GM23338 (cell line): ENCODE data around the gene PRR19. TPM values are rescaled to one million over a fixed set of nuclear protein-coding genes. Genes with fewer than 3 reads are reported as not detected.

Experiments
- ATAC-seq: fragments of 200-7000 bp; cut with Tn5 transposase; 3 replicates; pipeline ENCODE4 v1.9.1; 2020
- DNase-seq: peaks from one replicate; pipeline ENCODE4 v3.0.0-alpha.2; 2015; ENCODE audit warnings: low spot score
- H2AFZ ChIP-seq: fragments of 200-600 bp; sonication (generic); 2 replicates; pipeline ENCODE4 v1.8.0; 2016; ENCODE audit warnings: antibody characterized with exemption, mild to moderate bottlenecking, moderate library complexity
- H3F3A ChIP-seq: fragments of 200-600 bp; sonication (generic); replicated peaks from 2 replicates; pipeline ENCODE4 v1.8.0; 2017; ENCODE audit warnings: antibody characterized with exemption, mixed run types, low read depth
- H3K27ac ChIP-seq: fragments of 200-600 bp; sonication (generic); 2 replicates; pipeline ENCODE4 v1.6.1; 2016; ENCODE audit warnings: low read depth
- H3K27me3 ChIP-seq: fragments of 200-600 bp; sonication (generic); 2 replicates; pipeline ENCODE4 v1.8.0; 2016; ENCODE audit warnings: mild to moderate bottlenecking, mixed run types, moderate library complexity; ENCODE audit not compliant: insufficient read depth
- H3K36me3 ChIP-seq: fragments of 200-600 bp; sonication (generic); 2 replicates; pipeline ENCODE4 v1.8.0; 2016; ENCODE audit warnings: mild to moderate bottlenecking; ENCODE audit not compliant: insufficient read depth
- H3K4me1 ChIP-seq: fragments of 200-600 bp; sonication (generic); 2 replicates; pipeline ENCODE4 v1.8.0; 2016; ENCODE audit warnings: mild to moderate bottlenecking, moderate library complexity; ENCODE audit not compliant: insufficient read depth
- H3K4me2 ChIP-seq: fragments of 200-600 bp; sonication (generic); 2 replicates; pipeline ENCODE4 v1.7.1; 2017; ENCODE audit warnings: mixed run types
- H3K4me3 ChIP-seq: fragments of 200-600 bp; sonication (generic); 2 replicates; pipeline ENCODE4 v1.6.1; 2016; ENCODE audit warnings: mixed run types
- H3K79me2 ChIP-seq: fragments of 200-600 bp; sonication (generic); replicated peaks from 2 replicates; pipeline ENCODE4 v1.8.0; 2017; ENCODE audit warnings: mild to moderate bottlenecking; ENCODE audit not compliant: insufficient read depth
- H3K9me2 ChIP-seq: fragments of 200-600 bp; sonication (generic); 2 replicates; pipeline ENCODE4 v1.8.0; 2017; ENCODE audit not compliant: insufficient read depth
- H4K20me1 ChIP-seq: fragments of 200-600 bp; sonication (generic); replicated peaks from 2 replicates; pipeline ENCODE4 v1.8.0; 2017; ENCODE audit warnings: mild to moderate bottlenecking; ENCODE audit not compliant: insufficient read depth
- H3K27ac Mint-ChIP-seq: 2 replicates; pipeline ENCODE4 v1.8.0; 2020; ENCODE audit warnings: inconsistent platforms, mild to moderate bottlenecking, moderate library complexity, mixed read lengths
- H3K27me3 Mint-ChIP-seq: 3 replicates; pipeline ENCODE4 v1.8.0; 2022; ENCODE audit warnings: low read depth, mild to moderate bottlenecking, moderate library complexity, mixed read lengths, inconsistent platforms; ENCODE audit not compliant: insufficient read depth, poor library complexity
- H3K36me3 Mint-ChIP-seq: 3 replicates; pipeline ENCODE4 v1.8.0; 2021; ENCODE audit warnings: low read depth, mild to moderate bottlenecking, inconsistent platforms, moderate library complexity, mixed read lengths
- H3K4me1 Mint-ChIP-seq: 3 replicates; pipeline ENCODE4 v1.8.0; 2020; ENCODE audit warnings: mild to moderate bottlenecking, inconsistent platforms, mixed read lengths
- H3K4me3 Mint-ChIP-seq: 3 replicates; pipeline ENCODE4 v1.8.0; 2021; ENCODE audit warnings: moderate library complexity, mild to moderate bottlenecking, inconsistent platforms, mixed read lengths
- H3K9me3 Mint-ChIP-seq: 3 replicates; pipeline ENCODE4 v1.8.0; 2020; ENCODE audit warnings: moderate library complexity, mild to moderate bottlenecking, inconsistent platforms, mixed read lengths
- CREB1 ChIP-seq: fragments of 250-450 bp; sonication (Bioruptor Pico); IDR thresholded peaks from 2 replicates; pipeline ENCODE4 v1.5.0; 2020; ENCODE audit warnings: low read depth, mild to moderate bottlenecking, moderate library complexity
- CTCF ChIP-seq, 2 experiments: fragments of 200-600 bp in 1 of 2; sonication (generic) in 1 of 2; conservative IDR thresholded peaks; 2 replicates each; pipeline versions ENCODE4 v1.5.1 to v1.6.1; 2016 to 2017; ENCODE audit warnings: antibody characterized with exemption in 2 of 2, low read depth in 2 of 2, mild to moderate bottlenecking in 2 of 2, moderate library complexity in 1 of 2
- EZH2 ChIP-seq: fragments of 200-600 bp; sonication (generic); IDR thresholded peaks from one replicate; pipeline ENCODE4 v1.8.0; 2017; ENCODE audit warnings: antibody characterized with exemption, mild to moderate bottlenecking, low read depth; ENCODE audit not compliant: unreplicated experiment
- EZH2phosphoT487 ChIP-seq: fragments of 200-600 bp; sonication (generic); IDR thresholded peaks from one replicate; pipeline ENCODE4 v1.8.1; 2018; ENCODE audit warnings: antibody characterized with exemption; ENCODE audit not compliant: unreplicated experiment
- JUNB ChIP-seq: IDR thresholded peaks from one replicate; pipeline ENCODE4 v1.6.1; 2016; ENCODE audit warnings: antibody characterized with exemption; ENCODE audit not compliant: unreplicated experiment
- NANOG ChIP-seq: IDR thresholded peaks from 2 replicates; pipeline ENCODE4 v1.6.1; 2016; ENCODE audit warnings: antibody characterized with exemption, borderline replicate concordance
- POLR2AphosphoS5 ChIP-seq: IDR thresholded peaks from 2 replicates; pipeline ENCODE4 v1.6.1; 2016; ENCODE audit warnings: antibody characterized with exemption, low read depth
- REST ChIP-seq: IDR thresholded peaks from one replicate; pipeline ENCODE4 v1.6.1; 2018; ENCODE audit warnings: antibody characterized with exemption; ENCODE audit not compliant: unreplicated experiment
- STAT1 ChIP-seq: IDR thresholded peaks from one replicate; pipeline ENCODE4 v1.6.1; 2016; ENCODE audit warnings: antibody characterized with exemption; ENCODE audit not compliant: unreplicated experiment
- ZNF114 ChIP-seq: fragments of 250-450 bp; sonication (Bioruptor Pico); IDR thresholded peaks from 2 replicates; pipeline ENCODE4 v1.5.0; 2020; ENCODE audit warnings: mild to moderate bottlenecking, moderate library complexity
- ZNF331 ChIP-seq: fragments of 250-450 bp; sonication (Bioruptor Pico); IDR thresholded peaks from 2 replicates; pipeline ENCODE4 v1.5.0; 2020; ENCODE audit warnings: low read depth, mild to moderate bottlenecking, moderate library complexity
- ZNF462 ChIP-seq: fragments of 250-450 bp; sonication (Bioruptor Pico); IDR thresholded peaks from 2 replicates; pipeline ENCODE4 v1.5.0; 2020; ENCODE audit warnings: mild to moderate bottlenecking, moderate library complexity
- polyA plus RNA-seq: library from polyadenylated mRNA; unstranded; fragments of >200 nt; fragmentation: Nextera tagmentation; extraction: Ambion mirVana; gene quantifications from 2 replicates; pipeline ENCODE4 v1.2.1, GENCODE V29; 2016
- total RNA-seq: library from RNA; depleted of rRNA; stranded (reverse); fragments of >200 nt; shearing (Covaris generic); gene quantifications from 2 replicates; pipeline ENCODE4 v1.2.3, GENCODE V29; 2014
- TF ChIP-seq, protein P1 (sequence below): IDR thresholded peaks from 2 replicates; pipeline ENCODE4 v1.6.1; 2016; ENCODE audit warnings: antibody characterized with exemption

PRR19 gene
- total and polyA plus RNA-seq, 2 experiments from 2014 or later = 3.6 to 4.1 TPM

DNA sequence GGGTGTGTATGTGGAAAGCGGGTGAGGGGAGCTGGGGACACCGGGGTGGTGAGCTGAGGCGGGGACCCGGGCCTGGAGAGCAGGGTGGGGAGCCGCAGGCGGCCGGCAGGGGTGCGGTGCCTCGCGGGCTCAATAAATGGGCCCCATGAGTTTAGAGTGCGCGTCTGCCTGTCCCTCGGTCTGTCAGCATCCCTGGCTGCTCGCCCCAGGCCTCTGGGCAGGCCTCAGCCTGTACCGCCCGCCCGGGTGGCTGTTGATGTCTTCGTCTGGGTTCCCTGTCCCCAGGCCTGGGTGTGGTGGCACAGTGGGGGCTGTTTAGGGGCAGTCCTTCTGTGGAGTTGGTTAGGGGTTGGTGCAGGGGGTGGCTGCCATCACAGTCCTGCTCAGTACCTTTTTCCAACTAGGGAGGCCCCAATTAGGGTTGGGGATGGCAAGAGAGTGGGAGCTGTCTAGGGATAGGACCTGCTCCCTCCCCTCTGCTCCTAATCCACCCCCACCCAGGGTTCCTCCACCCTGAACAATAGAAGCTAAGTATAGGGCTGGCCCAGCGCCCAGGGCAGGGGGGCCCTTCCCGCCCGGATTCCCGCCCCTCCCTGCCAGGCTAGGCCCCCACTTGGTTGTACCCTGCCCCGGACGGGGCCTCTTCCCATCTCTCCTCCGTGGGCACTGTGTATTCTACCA lies 20.6 kb upstream of the PRR19 start:
- peak overlapping the region; percentile 96 for H3K4me3 ChIP-seq
- H2AFZ ChIP-seq = no peak overlapping the region
- H3F3A ChIP-seq = peaks cover 23% of the 10 kb centered on the region
- peak overlapping the region; percentile 81 for H3K4me2 ChIP-seq
- Mint-ChIP-seq H3K4me1 (peaks cover 42% of the 10 kb centered on the region), H3K36me3 (no peaks in the 10 kb centered on the region; the same call in 2 of the 3 replicates), H3K9me3 (no peaks in the 10 kb centered on the region; the same call in 2 of the 3 replicates), H3K27me3 (peaks cover 23% of the 10 kb centered on the region), H3K4me3 (peak overlapping the region; percentile 69), H3K27ac (peak overlapping the region; percentile 74)
- peaks cover 32% of the 10 kb centered on the region for H3K4me1 ChIP-seq
- no peaks in the 10 kb centered on the region for H3K27me3 ChIP-seq
- 0 out of 2 replicates have a peak, but pooled peaks cover 3% of the 10 kb centered on the region for H4K20me1 ChIP-seq
- no peaks in the 10 kb centered on the region for H3K36me3 ChIP-seq
- no peak overlapping the region for H3K27ac ChIP-seq
- ATAC-seq (peak; percentile 5), DNase-seq (peak; percentile 51)
- H3K9me2 ChIP-seq = no peaks in the 10 kb centered on the region
- TF ChIP-seq ZNF462 (CRISPR knock-in tag) (no peak), EZH2phosphoT487 (no peak), ZNF114 (CRISPR knock-in tag) (no peak), ZNF331 (no peak), REST (no peak), STAT1 (no peak), CTCF (conservative IDR thresholded peaks at IDR 0.05; ENCODE audit: low read depth in 2 of 2) (no peak), CREB1 (no peak), JUNB (no peak), EZH2 (no peak), NANOG (no peak), POLR2AphosphoS5 (no peak)
- TF ChIP-seq, protein P1, sequence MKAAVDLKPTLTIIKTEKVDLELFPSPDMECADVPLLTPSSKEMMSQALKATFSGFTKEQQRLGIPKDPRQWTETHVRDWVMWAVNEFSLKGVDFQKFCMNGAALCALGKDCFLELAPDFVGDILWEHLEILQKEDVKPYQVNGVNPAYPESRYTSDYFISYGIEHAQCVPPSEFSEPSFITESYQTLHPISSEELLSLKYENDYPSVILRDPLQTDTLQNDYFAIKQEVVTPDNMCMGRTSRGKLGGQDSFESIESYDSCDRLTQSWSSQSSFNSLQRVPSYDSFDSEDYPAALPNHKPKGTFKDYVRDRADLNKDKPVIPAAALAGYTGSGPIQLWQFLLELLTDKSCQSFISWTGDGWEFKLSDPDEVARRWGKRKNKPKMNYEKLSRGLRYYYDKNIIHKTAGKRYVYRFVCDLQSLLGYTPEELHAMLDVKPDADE = no peak
- H3K79me2 ChIP-seq = peaks cover 20% of the 10 kb centered on the region
